ENCODE measurements around the gene TFDP1.
A peak's percentile ranks its signal among the peaks of the same experiment; 100 is the strongest.
"Not testable (repeated sequence)": the region's sequence is repeated elsewhere in the genome, so short reads cannot be mapped to it uniquely, and the experiment has no call there.

TFDP1 gene

GRCh38 chr13:113551081-113552000, 33.2 kb upstream of the TFDP1 start:
- peak; percentile 64 for DNase-seq

- DNase-seq, result no peak
Measured at GRCh38 chr13:113552079-113552478, 32.5 kb upstream of the TFDP1 start.

GRCh38 chr13:113552786-113553434, 31.6 kb upstream of the TFDP1 start:
- DNase-seq, result no peak

GRCh38 chr13:113553511-113554332, 30.8 kb upstream of the TFDP1 start:
- DNase-seq, result no peak

- no peak for DNase-seq
Measured at GRCh38 chr13:113554333-113554700, 30.2 kb upstream of the TFDP1 start.

GRCh38 chr13:113555141-113555540, 29.4 kb upstream of the TFDP1 start:
- DNase-seq, result no peak

- DNase-seq, result no peak
Measured at GRCh38 chr13:113557013-113557412, 27.5 kb upstream of the TFDP1 start.

GRCh38 chr13:113558461-113558860, 26.1 kb upstream of the TFDP1 start:
- no peak for DNase-seq

GRCh38 chr13:113559061-113559460, 25.5 kb upstream of the TFDP1 start:
- DNase-seq, result no peak

- DNase-seq, result no peak
Measured at GRCh38 chr13:113559901-113560644, 24.5 kb upstream of the TFDP1 start.

- no peak for DNase-seq
Measured at GRCh38 chr13:113560645-113561416, 23.7 kb upstream of the TFDP1 start.

GRCh38 chr13:113561417-113562084, 23.0 kb upstream of the TFDP1 start:
- DNase-seq, result no peak

GRCh38 chr13:113562085-113562749, 22.3 kb upstream of the TFDP1 start:
- peak; percentile 47 for DNase-seq

- no peak for DNase-seq
Measured at GRCh38 chr13:113562844-113563243, 21.7 kb upstream of the TFDP1 start.

- DNase-seq, result not testable (repeated sequence)
Measured at GRCh38 chr13:113563511-113563910, 21.0 kb upstream of the TFDP1 start.

GRCh38 chr13:113564331-113565023, 20.1 kb upstream of the TFDP1 start:
- DNase-seq, result no peak

- no peak for DNase-seq
Measured at GRCh38 chr13:113565526-113566226, 18.9 kb upstream of the TFDP1 start.

- DNase-seq, result no peak
Measured at GRCh38 chr13:113566227-113566561, 18.4 kb upstream of the TFDP1 start.

- DNase-seq, result no peak
Measured at GRCh38 chr13:113567681-113568080, 16.9 kb upstream of the TFDP1 start.

GRCh38 chr13:113573065-113573464, 11.5 kb upstream of the TFDP1 start:
- DNase-seq, result no peak
